Sigmoid colon (tissue), 7 donors: Measurements from ENCODE around the gene UBE2E2. TPM values are rescaled to one million over a fixed set of nuclear protein-coding genes. Genes with fewer than 3 reads are reported as not detected.

Source experiments
- DNase-seq: peaks from one replicate; pipeline ENCODE4 v3.0.0-alpha.2; 2019
- H3K27ac ChIP-seq, 4 donors: fragments of 200-600 bp; sonication (generic); one replicate each; pipeline ENCODE4 v1.5.1; 2016 to 2019; ENCODE audit warnings: mild to moderate bottlenecking in 1 of 4
- H3K27me3 ChIP-seq, 3 donors: fragments of 200-600 bp; sonication (generic); one replicate each; pipeline ENCODE4 v1.5.1; 2019; ENCODE audit warnings: mild to moderate bottlenecking in 1 of 3
- H3K36me3 ChIP-seq, 4 donors: fragments of 200-600 bp; sonication (generic); one replicate each; pipeline ENCODE4 v1.5.1; 2016 to 2019
- H3K4me1 ChIP-seq, 4 donors: fragments of 200-600 bp; sonication (generic); one replicate each; pipeline ENCODE4 v1.5.1; 2017 to 2019
- H3K4me3 ChIP-seq, 4 donors: fragments of 200-600 bp; sonication (generic); one replicate each; pipeline ENCODE4 v1.5.1; 2017 to 2019; ENCODE audit warnings: mild to moderate bottlenecking in 2 of 4, moderate library complexity in 1 of 4
- H3K9me3 ChIP-seq, 4 donors: fragments of 200-600 bp in 3 of 4; sonication (generic) in 3 of 4; one replicate each; pipeline versions ENCODE4 v1.5.1 to v1.6.1; 2013 to 2019
- EP300 ChIP-seq, 4 donors: sonication (generic); formaldehyde crosslinking; IDR thresholded peaks; one replicate each; pipeline ENCODE4 v1.6.1; 2017; ENCODE audit warnings: antibody characterized with exemption in 4 of 4
- POLR2A ChIP-seq, 2 donors: fragments of 450-650 bp; IDR thresholded peaks; one replicate each; pipeline ENCODE4 v1.6.1; 2016; ENCODE audit warnings: antibody characterized with exemption in 2 of 2, mild to moderate bottlenecking in 2 of 2, moderate library complexity in 2 of 2
- POLR2AphosphoS5 ChIP-seq, 4 donors: sonication (generic); formaldehyde crosslinking; IDR thresholded peaks; one replicate each; pipeline ENCODE4 v1.6.1; 2017; ENCODE audit warnings: antibody characterized with exemption in 4 of 4
- WGBS, 2 donors: extraction: QIAGEN DNeasy Blood & Tissue Kit; methylation state at CpG; one replicate each; pipeline ENCODE4 v1.1.7; 2013; 5-methylcytosine and 5-hydroxymethylcytosine counted together
- intact Hi-C: fragments of 100-400 bp; cut with DNase I; formaldehyde crosslinking; loops from one replicate; pipeline ENCODE4 v1.15.1; 2023
- polyA plus RNA-seq, 3 donors: library from polyadenylated mRNA; stranded (reverse); fragments of 200-250 nt; gene quantifications; one replicate each; pipeline ENCODE4 v1.2.3, GENCODE V29; 2013
- total RNA-seq, 4 donors: library from RNA; depleted of rRNA; stranded (reverse); fragments of >200 nt; gene quantifications; one replicate each; pipeline ENCODE4 v1.1.0, GENCODE V29; 2016
- TF ChIP-seq, protein P1 (sequence below), 4 experiments: fragments of 450-650 bp in 3 of 4; fragments of 200-600 bp in 1 of 4; IDR thresholded peaks; one replicate each; pipeline ENCODE4 v1.5.1; 2016 to 2019; ENCODE audit warnings: antibody characterized with exemption in 4 of 4, mild to moderate bottlenecking in 3 of 4, moderate library complexity in 2 of 4
- donor health status: healthy with polysubstance abuse.
- donor health status: Bipolar disorder and iron deficiency.
- donor health status: healthy.

UBE2E2 gene
- total and polyA plus RNA-seq, 7 donors, result 3.7 to 135 (median 34.6) TPM

DNA sequence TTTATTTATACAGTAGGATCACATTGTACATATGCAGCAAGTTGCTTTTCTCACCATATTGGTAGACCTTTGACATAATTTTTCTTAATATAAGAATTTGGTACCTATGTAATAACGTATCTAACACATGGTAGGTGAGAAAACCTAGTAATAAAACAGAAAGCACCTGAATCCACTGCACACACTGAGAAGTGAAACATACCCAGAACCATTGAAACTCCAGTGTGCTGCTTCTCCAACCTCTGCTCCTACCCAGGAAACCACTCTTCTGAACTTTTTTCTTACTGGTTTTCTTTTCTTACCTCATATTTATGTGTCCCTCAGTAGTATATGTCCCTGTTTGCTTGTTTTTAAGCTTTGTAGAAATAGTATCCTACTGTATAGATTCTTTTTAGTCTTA, 293.0 kb downstream of the UBE2E2 start:
- no peaks in the 10 kb centered on the region for H3K36me3 ChIP-seq
- no peak overlapping the region for H3K4me3 ChIP-seq
- H3K27ac ChIP-seq, result no peak overlapping the region
- intact Hi-C loops, result no loop called here
- no peaks in the 10 kb centered on the region for H3K9me3 ChIP-seq
- TF ChIP-seq, protein P1, sequence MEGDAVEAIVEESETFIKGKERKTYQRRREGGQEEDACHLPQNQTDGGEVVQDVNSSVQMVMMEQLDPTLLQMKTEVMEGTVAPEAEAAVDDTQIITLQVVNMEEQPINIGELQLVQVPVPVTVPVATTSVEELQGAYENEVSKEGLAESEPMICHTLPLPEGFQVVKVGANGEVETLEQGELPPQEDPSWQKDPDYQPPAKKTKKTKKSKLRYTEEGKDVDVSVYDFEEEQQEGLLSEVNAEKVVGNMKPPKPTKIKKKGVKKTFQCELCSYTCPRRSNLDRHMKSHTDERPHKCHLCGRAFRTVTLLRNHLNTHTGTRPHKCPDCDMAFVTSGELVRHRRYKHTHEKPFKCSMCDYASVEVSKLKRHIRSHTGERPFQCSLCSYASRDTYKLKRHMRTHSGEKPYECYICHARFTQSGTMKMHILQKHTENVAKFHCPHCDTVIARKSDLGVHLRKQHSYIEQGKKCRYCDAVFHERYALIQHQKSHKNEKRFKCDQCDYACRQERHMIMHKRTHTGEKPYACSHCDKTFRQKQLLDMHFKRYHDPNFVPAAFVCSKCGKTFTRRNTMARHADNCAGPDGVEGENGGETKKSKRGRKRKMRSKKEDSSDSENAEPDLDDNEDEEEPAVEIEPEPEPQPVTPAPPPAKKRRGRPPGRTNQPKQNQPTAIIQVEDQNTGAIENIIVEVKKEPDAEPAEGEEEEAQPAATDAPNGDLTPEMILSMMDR (IDR thresholded peaks at IDR 0.05), result no peak
- TF ChIP-seq POLR2A (IDR thresholded peaks at IDR 0.05) (no peak), EP300 (IDR thresholded peaks at IDR 0.05) (no peak), POLR2AphosphoS5 (IDR thresholded peaks at IDR 0.05) (no peak)
- 77 to 80% methylated on average over 1 of the region's 1 CpG for WGBS, 2 donors
- no peak for DNase-seq
- peaks cover 0 to 24% (median 18%) of the 10 kb centered on the region in 4 donors for H3K4me1 ChIP-seq
- no peaks in the 10 kb centered on the region for H3K27me3 ChIP-seq

DNA sequence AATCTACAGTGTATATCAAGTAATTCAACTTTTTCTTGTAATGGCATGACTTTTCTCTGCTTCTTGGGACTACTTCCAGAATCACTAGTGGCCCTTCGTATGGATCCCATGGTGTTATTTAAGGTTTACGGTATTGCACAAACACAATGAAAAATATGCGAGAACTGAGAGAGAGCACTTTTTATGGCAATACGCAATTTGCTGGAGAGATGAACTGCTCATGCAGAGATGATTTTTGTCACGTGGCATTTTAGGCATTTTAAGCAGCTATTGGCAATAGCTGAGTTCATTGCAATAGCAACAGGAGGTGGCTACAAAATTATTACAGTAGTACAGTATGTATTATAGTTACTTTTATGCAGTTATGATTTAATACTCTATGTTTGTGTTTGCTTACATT, 294.0 kb downstream of the UBE2E2 start:
- intact Hi-C loops, result no loop called here
- WGBS, 2 donors, result 86 to 91% methylated on average over 5 of the region's 5 CpGs
- no peak for TF ChIP-seq POLR2AphosphoS5 (IDR thresholded peaks at IDR 0.05)
- TF ChIP-seq, protein P1 (IDR thresholded peaks at IDR 0.05), result no peak
- TF ChIP-seq POLR2A (IDR thresholded peaks at IDR 0.05), result no peak
- no peak for TF ChIP-seq EP300 (IDR thresholded peaks at IDR 0.05)
- no peak for DNase-seq
- Histone ChIP-seq H3K27ac (no peak overlapping the region), H3K27me3 (no peaks in the 10 kb centered on the region), H3K36me3 (no peaks in the 10 kb centered on the region), H3K4me1 (peaks cover 0 to 32% (median 18%) of the 10 kb centered on the region in 4 donors), H3K4me3 (no peak overlapping the region), H3K9me3 (no peaks in the 10 kb centered on the region)

GRCh38 chr3:23501201-23501802, 298.2 kb downstream of the UBE2E2 start:
- H3K4me1 ChIP-seq, result peaks cover 0 to 12% (median 3%) of the 10 kb centered on the region in 4 donors
- H3K36me3 ChIP-seq, result no peaks in the 10 kb centered on the region
- no peak for DNase-seq
- 86 to 89% methylated on average over 4 of the region's 4 CpGs for WGBS, 2 donors
- no peak overlapping the region for H3K27ac ChIP-seq
- H3K4me3 ChIP-seq, result no peak overlapping the region
- no peaks in the 10 kb centered on the region for H3K27me3 ChIP-seq
- intact Hi-C loops, result no loop called here
- TF ChIP-seq POLR2A (IDR thresholded peaks at IDR 0.05) (no peak), EP300 (IDR thresholded peaks at IDR 0.05) (no peak), POLR2AphosphoS5 (IDR thresholded peaks at IDR 0.05) (no peak)
- TF ChIP-seq, protein P1 (IDR thresholded peaks at IDR 0.05), result no peak
- H3K9me3 ChIP-seq, result no peaks in the 10 kb centered on the region

GRCh38 chr3:23508464-23508863, 305.3 kb downstream of the UBE2E2 start:
- WGBS, 2 donors, result 26 to 70% methylated on average over 5 of the region's 5 CpGs

More at GRCh38 chr3:23508464-23508863, 305.3 kb downstream of the UBE2E2 start:
- H3K27me3 ChIP-seq, result no peaks in the 10 kb centered on the region
- H3K4me3 ChIP-seq, result no peak overlapping the region
- H3K36me3 ChIP-seq, result no peaks in the 10 kb centered on the region
- H3K9me3 ChIP-seq, result no peaks in the 10 kb centered on the region
- TF ChIP-seq EP300 (IDR thresholded peaks at IDR 0.05), result no peak
- TF ChIP-seq POLR2AphosphoS5 (IDR thresholded peaks at IDR 0.05), result no peak
- TF ChIP-seq, protein P1 (IDR thresholded peaks at IDR 0.05), result no peak
- TF ChIP-seq POLR2A (IDR thresholded peaks at IDR 0.05), result no peak
- H3K4me1 ChIP-seq, result no peaks in the 10 kb centered on the region
- intact Hi-C loops, result no loop called here
- no peak for DNase-seq
- no peak overlapping the region for H3K27ac ChIP-seq
